ENCODE measurements around the gene C14orf180. TPM values are rescaled to one million over a fixed set of nuclear protein-coding genes. Genes with fewer than 3 reads are reported as not detected.

C14orf180 gene
- total RNA-seq, 6 donors from 2014 or later = not detected

DNA sequence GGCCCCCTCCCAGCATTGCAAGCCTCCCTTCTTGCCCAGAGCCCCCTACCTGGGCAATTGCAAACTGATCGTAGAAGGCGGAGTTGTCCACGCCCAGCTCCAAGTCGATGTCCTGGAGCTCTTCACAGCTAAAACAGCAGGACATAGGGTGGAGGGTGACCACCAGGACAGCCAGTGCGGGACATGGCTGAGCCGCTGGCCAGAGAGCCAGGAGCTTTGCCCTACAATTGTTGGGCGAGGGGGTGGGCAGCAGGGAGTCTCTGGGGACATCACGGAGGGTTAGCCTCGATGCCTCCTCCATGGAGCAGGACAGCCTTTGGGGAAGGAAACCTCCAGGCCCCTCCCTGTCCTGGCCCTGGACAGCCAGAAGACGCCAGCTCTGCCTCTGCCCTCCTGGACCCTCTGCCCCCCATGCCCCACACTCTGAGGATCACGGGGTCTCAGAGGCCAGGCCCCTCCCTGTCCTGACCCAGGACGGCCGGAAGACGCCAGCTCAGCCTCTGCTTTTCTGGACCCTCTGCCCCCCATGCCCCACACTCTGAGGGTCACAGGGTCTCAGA is 15.6 kb downstream of the C14orf180 start:
- DNase-seq = peak in 1 of 2 donors; percentile 33
- Histone ChIP-seq H3K4me1 (no peaks in the 10 kb centered on the region), H3K36me3 (no peaks in the 10 kb centered on the region), H3K27ac (no peak overlapping the region), H3K27me3 (no peaks in the 10 kb centered on the region), H3K9me3 (no peaks in the 10 kb centered on the region), H3K4me3 (no peak overlapping the region)
- 77 to 87% methylated on average over 10 to 14 of the region's 14 CpGs for WGBS, 2 donors
- ATAC-seq (ENCODE audit: low FRiP score in 2 of 2) = no peak
- TF ChIP-seq EP300 (IDR thresholded peaks at IDR 0.05) (no peak), POLR2AphosphoS5 (IDR thresholded peaks at IDR 0.05) (no peak), POLR2A (IDR thresholded peaks at IDR 0.05) (no peak)
- TF ChIP-seq, protein P1, sequence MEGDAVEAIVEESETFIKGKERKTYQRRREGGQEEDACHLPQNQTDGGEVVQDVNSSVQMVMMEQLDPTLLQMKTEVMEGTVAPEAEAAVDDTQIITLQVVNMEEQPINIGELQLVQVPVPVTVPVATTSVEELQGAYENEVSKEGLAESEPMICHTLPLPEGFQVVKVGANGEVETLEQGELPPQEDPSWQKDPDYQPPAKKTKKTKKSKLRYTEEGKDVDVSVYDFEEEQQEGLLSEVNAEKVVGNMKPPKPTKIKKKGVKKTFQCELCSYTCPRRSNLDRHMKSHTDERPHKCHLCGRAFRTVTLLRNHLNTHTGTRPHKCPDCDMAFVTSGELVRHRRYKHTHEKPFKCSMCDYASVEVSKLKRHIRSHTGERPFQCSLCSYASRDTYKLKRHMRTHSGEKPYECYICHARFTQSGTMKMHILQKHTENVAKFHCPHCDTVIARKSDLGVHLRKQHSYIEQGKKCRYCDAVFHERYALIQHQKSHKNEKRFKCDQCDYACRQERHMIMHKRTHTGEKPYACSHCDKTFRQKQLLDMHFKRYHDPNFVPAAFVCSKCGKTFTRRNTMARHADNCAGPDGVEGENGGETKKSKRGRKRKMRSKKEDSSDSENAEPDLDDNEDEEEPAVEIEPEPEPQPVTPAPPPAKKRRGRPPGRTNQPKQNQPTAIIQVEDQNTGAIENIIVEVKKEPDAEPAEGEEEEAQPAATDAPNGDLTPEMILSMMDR (IDR thresholded peaks at IDR 0.05) = no peak

DNA sequence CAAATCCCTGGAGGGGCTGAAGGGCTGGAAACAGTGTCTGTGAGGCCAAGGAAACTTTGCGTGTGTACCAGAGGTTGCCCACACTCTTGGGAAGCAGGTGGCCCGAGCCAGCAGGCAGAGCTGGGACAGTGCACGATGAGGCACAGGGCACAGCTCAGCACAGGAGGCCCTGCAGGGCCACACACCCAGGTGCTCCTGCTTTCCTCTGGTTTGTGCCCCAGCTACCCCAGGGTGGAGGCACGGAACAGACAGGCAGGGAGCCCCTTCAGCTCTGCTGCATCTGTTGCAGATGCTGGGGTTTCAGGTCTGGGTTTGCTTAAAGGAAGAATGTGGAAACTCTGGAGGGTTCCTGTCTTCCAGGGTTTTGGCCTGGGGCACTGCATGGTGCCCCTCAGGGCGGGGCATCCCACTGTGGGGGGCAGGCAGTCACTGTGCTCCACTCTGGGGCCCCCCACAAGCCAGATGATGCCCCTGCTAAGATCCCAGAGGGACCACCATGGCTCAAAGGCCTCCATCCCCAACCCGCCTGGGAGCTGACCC is 16.4 kb downstream of the C14orf180 start:
- Histone ChIP-seq H3K9me3 (no peaks in the 10 kb centered on the region), H3K27ac (no peak overlapping the region), H3K36me3 (no peaks in the 10 kb centered on the region), H3K4me1 (no peaks in the 10 kb centered on the region), H3K4me3 (no peak overlapping the region), H3K27me3 (no peaks in the 10 kb centered on the region)
- ATAC-seq (ENCODE audit: low FRiP score in 2 of 2) = no peak
- no peak for TF ChIP-seq POLR2A (IDR thresholded peaks at IDR 0.05)
- TF ChIP-seq POLR2AphosphoS5 (IDR thresholded peaks at IDR 0.05) = no peak
- TF ChIP-seq EP300 (IDR thresholded peaks at IDR 0.05) = no peak
- TF ChIP-seq, protein P1 (IDR thresholded peaks at IDR 0.05) = no peak
- DNase-seq = peak in 1 of 2 donors; percentile 39
- WGBS, 2 donors = 79 to 80% methylated on average over 5 to 6 of the region's 6 CpGs

DNA sequence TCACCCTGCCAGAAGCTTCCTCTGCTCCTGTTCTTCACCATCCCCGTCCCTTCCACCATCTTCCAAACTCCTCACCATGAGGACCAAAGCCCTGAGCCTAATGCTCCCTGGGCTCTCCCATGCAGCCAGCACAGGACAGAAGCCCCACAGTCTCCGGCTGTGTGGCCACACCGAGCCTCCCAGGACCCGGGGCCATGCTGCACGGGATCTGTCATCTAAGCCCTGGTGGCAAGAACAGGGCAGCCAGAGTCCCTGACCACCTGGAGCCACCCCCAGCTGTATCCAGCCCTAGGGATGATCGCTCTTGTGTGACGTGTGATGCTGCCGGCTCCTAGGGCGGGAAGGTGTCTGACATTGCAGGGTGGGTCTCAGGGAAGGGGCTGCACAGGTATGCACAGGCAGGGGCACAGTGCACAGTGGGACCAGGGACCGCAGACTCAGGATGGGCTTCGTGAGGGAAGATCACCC is 16.9 kb downstream of the C14orf180 start:
- Histone ChIP-seq H3K27ac (no peak overlapping the region), H3K4me1 (no peaks in the 10 kb centered on the region), H3K36me3 (no peaks in the 10 kb centered on the region), H3K9me3 (no peaks in the 10 kb centered on the region), H3K27me3 (no peaks in the 10 kb centered on the region), H3K4me3 (no peak overlapping the region)
- ATAC-seq (ENCODE audit: low FRiP score in 2 of 2) (no peak), DNase-seq (peak in 1 of 2 donors; percentile 45)
- TF ChIP-seq POLR2A (IDR thresholded peaks at IDR 0.05) (no peak), POLR2AphosphoS5 (IDR thresholded peaks at IDR 0.05) (no peak), EP300 (IDR thresholded peaks at IDR 0.05) (no peak)
- TF ChIP-seq, protein P1 (IDR thresholded peaks at IDR 0.05) = no peak
- WGBS, 2 donors = 82 to 86% methylated on average over 9 to 11 of the region's 11 CpGs

DNA sequence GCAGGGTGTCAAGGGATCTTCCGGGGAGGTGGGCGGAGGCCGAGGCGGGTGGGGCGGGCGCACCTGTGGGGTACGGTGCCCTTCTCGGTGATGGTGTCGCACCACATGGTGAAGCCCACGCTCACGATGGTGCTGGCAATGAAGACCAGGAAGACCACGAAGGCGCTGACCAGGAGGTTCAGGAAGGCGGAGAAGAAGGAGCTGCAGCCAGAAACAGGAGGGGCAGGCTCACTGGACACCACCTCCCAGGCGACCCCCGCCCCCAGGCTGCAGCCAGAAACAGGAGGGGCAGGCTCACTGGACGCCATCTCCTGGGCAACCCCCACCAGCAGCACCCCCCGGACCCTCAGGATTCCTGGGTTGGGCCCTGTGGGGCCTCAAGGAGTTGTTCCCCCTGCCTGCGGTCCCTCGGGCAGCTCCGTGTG is 17.4 kb downstream of the C14orf180 start:
- 80 to 89% methylated on average over 10 to 20 of the region's 21 CpGs for WGBS, 2 donors
- no peaks in the 10 kb centered on the region for H3K9me3 ChIP-seq
- DNase-seq (peak in 1 of 2 donors; percentile 71), ATAC-seq (ENCODE audit: low FRiP score in 2 of 2) (no peak)
- no peaks in the 10 kb centered on the region for H3K27me3 ChIP-seq
- TF ChIP-seq, protein P1 (IDR thresholded peaks at IDR 0.05) = no peak
- TF ChIP-seq POLR2A (IDR thresholded peaks at IDR 0.05) (no peak), EP300 (IDR thresholded peaks at IDR 0.05) (no peak), POLR2AphosphoS5 (IDR thresholded peaks at IDR 0.05) (no peak)
- no peaks in the 10 kb centered on the region for H3K4me1 ChIP-seq
- no peak overlapping the region for H3K4me3 ChIP-seq
- H3K27ac ChIP-seq = no peak overlapping the region
- no peaks in the 10 kb centered on the region for H3K36me3 ChIP-seq

DNA sequence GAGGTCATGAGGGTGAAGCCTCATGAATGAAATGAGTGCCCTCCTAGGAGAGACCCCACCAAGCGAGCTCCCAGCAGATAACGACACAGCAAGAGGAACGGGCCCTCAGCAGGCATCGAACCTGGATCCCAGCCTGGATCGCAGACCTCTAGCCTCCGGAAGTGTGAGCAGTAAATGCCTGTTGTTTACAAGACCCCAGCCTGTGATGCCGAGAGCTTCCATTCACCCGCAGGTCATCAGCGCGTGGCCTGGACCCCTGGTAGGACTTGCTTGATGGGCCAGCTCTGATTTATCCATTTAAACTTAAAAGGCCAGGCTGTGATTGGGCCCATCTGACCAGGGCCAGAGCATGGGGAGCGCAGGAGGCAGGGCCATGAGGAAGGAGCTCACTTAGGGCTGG is 18.0 kb downstream of the C14orf180 start:
- Histone ChIP-seq H3K36me3 (no peaks in the 10 kb centered on the region), H3K27ac (no peak overlapping the region), H3K9me3 (no peaks in the 10 kb centered on the region), H3K27me3 (no peaks in the 10 kb centered on the region), H3K4me3 (no peak overlapping the region), H3K4me1 (no peaks in the 10 kb centered on the region)
- no peak for ATAC-seq (ENCODE audit: low FRiP score in 2 of 2)
- TF ChIP-seq, protein P1 (IDR thresholded peaks at IDR 0.05) = no peak
- TF ChIP-seq POLR2AphosphoS5 (IDR thresholded peaks at IDR 0.05) (no peak), POLR2A (IDR thresholded peaks at IDR 0.05) (no peak), EP300 (IDR thresholded peaks at IDR 0.05) (no peak)
- 83% methylated on average over 11 of the region's 11 CpGs; no CpG with 5 or more reads in 1 of the 2 donors for WGBS, 2 donors
- DNase-seq = no peak
